Naive B cell (primary cell): ENCODE measurements around the gene HCRTR1. TPM values are rescaled to one million over a fixed set of nuclear protein-coding genes. Genes with fewer than 3 reads are reported as not detected.

Experiments
- ATAC-seq, 2 donors: fragments of 150-1000 bp; cut with Tn5 transposase; 2 replicates each; pipeline ENCODE4 v1.10.0; 2021; ENCODE audit warnings: low read depth in 2 of 2, mild to moderate bottlenecking in 2 of 2, moderate library complexity in 2 of 2
- DNase-seq: peaks from one replicate; pipeline ENCODE4 v3.0.0; 2022
- H3K27ac Mint-ChIP-seq, 6 donors: one replicate each; pipeline ENCODE4 v1.8.0; 2020 to 2022; ENCODE audit warnings: mild to moderate bottlenecking in 6 of 6, mixed read lengths in 6 of 6, moderate library complexity in 5 of 6, inconsistent platforms in 2 of 6
- H3K27me3 Mint-ChIP-seq, 3 donors: one replicate each; pipeline ENCODE4 v1.8.0; 2021 to 2022; ENCODE audit warnings: mixed read lengths in 3 of 3, mild to moderate bottlenecking in 1 of 3
- H3K36me3 Mint-ChIP-seq, 2 donors: one replicate each; pipeline ENCODE4 v1.8.0; 2020 to 2022; ENCODE audit warnings: mixed read lengths in 2 of 2, inconsistent platforms in 1 of 2, mild to moderate bottlenecking in 1 of 2
- H3K4me1 Mint-ChIP-seq, 3 donors: one replicate each; pipeline ENCODE4 v1.8.0; 2020 to 2022; ENCODE audit warnings: mixed read lengths in 3 of 3, inconsistent platforms in 1 of 3, mild to moderate bottlenecking in 1 of 3, moderate library complexity in 1 of 3
- H3K4me3 Mint-ChIP-seq, 8 donors: one replicate each; pipeline ENCODE4 v1.8.0; 2020 to 2022; ENCODE audit warnings: mild to moderate bottlenecking in 8 of 8, mixed read lengths in 8 of 8, moderate library complexity in 8 of 8, inconsistent platforms in 2 of 8
- H3K9me3 Mint-ChIP-seq, 7 donors: one replicate each; pipeline ENCODE4 v1.8.0; 2020 to 2022; ENCODE audit warnings: mixed read lengths in 7 of 7, mild to moderate bottlenecking in 5 of 7, inconsistent platforms in 2 of 7, moderate library complexity in 1 of 7
- polyA plus RNA-seq, 6 donors: library from polyadenylated mRNA; unstranded; fragments of 300-500 nt; fragmentation: Illumina TruSeq; gene quantifications; one replicate each; pipeline ENCODE4 v1.2.3, GENCODE V29; 2021; ENCODE audit warnings: low read depth in 6 of 6

Gene HCRTR1
- polyA plus RNA-seq, 6 donors from 2014 or later: not detected

DNA sequence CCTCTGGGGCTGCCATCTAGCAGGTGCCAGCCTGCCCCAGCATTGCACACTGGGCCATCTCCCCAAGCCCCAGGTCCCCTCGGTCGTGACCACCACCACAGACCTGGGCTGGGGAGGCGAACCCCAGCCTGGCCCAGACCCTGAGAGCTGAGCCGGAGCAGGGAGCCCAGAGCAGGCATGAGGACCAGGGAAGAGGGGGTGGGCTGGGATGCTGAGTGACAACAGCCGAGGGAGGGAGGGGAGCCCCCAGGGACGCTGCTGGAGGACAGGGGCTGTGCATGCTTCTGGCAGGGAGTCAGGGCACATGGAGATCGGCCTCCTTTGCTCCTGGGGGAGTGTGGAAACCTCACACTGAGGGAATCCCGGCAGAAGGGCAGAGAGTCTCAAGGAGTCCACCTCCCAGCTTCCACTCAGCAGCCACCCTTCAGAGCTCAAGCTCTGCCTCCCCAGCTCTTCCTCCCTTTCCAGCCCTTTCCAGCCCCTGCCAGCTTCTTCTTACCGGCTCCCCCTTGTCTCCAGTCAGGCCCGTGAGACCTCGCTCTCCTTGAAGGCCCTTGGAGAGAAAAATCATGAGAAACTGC is 50.9 kb downstream of the HCRTR1 start:
- Mint-ChIP-seq H3K9me3 (no peaks in the 10 kb centered on the region), H3K27ac (no peak overlapping the region), H3K36me3 (peaks cover 0 to 8% of the 10 kb centered on the region in 2 donors), H3K4me3 (no peak overlapping the region), H3K4me1 (peaks cover 13 to 20% (median 16%) of the 10 kb centered on the region in 3 donors), H3K27me3 (peaks cover 27 to 47% (median 40%) of the 10 kb centered on the region in 3 donors)
- ATAC-seq (no peak), DNase-seq (no peak)

- no peak overlapping the region for H3K27ac Mint-ChIP-seq
Measured at GRCh38 chr1:31669433-31669785, 51.9 kb downstream of the HCRTR1 start.

DNA sequence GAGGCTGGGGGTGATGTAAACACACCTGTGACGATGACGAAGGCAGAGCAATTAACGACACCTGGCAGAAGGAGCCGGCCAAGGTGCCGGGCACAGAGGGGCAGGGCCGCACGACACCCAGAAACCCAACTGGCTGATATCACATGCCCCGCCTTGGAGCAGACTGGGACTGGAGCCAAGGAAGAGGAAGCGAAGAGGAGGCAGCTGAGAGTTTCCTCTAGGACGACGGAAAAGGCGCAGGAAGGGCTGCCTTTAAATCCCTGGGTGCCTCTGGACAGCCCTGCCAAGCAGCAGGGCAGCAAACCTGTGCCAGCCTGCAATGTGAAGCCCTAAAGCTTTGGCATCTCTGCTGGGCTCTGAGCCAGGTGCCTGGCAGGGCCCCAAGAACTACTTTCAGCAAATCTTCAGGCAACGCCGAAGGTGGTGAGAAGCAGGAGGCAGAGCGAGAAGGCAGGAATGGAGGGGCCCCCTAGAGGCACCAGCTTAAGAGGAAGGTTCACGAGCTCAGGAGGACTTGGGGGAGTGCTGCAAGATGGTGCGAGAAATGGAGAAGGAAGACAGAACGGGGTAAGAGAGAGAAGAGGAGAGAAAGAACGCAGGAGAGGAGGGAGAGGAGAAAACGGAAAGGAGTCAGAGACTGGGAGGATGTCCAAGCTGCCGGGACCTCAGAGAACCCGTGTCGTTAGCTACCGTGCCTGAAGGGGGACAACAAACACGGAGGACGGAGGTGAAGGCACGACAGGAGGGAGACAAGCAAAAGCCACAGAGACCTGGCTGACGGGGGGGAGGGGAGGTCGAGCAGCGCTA is 52.5 kb downstream of the HCRTR1 start:
- H3K36me3 Mint-ChIP-seq: peaks cover 0 to 8% of the 10 kb centered on the region in 2 donors
- peaks cover 13 to 15% (median 14%) of the 10 kb centered on the region in 3 donors for H3K4me1 Mint-ChIP-seq
- ATAC-seq (peak; percentile 79 to 88), DNase-seq (peak; percentile 14)
- peaks cover 29 to 54% (median 39%) of the 10 kb centered on the region in 3 donors for H3K27me3 Mint-ChIP-seq
- peak overlapping the region; percentile 0 to 88 (median 69) for H3K4me3 Mint-ChIP-seq
- peak overlapping the region in 2 of 6 donors; percentile 18 to 45 for H3K27ac Mint-ChIP-seq
- H3K9me3 Mint-ChIP-seq: no peaks in the 10 kb centered on the region

More at GRCh38 chr1:31669433-31669785, 51.9 kb downstream of the HCRTR1 start:
- no peak for DNase-seq
- peaks cover 13 to 15% (median 14%) of the 10 kb centered on the region in 3 donors for H3K4me1 Mint-ChIP-seq
- H3K9me3 Mint-ChIP-seq: no peaks in the 10 kb centered on the region
- peaks cover 0 to 8% of the 10 kb centered on the region in 2 donors for H3K36me3 Mint-ChIP-seq
- ATAC-seq: no peak
- peaks cover 29 to 49% (median 39%) of the 10 kb centered on the region in 3 donors for H3K27me3 Mint-ChIP-seq
- H3K4me3 Mint-ChIP-seq: peak overlapping the region in 2 of 8 donors; percentile 38 to 62

GRCh38 chr1:31670593-31670964 is 53.1 kb downstream of the HCRTR1 start:
- H3K4me1 Mint-ChIP-seq: peaks cover 13 to 15% (median 14%) of the 10 kb centered on the region in 3 donors
- H3K36me3 Mint-ChIP-seq: peaks cover 0 to 8% of the 10 kb centered on the region in 2 donors
- no peaks in the 10 kb centered on the region for H3K9me3 Mint-ChIP-seq
- no peak overlapping the region for H3K27ac Mint-ChIP-seq
- H3K27me3 Mint-ChIP-seq: peaks cover 33 to 60% (median 39%) of the 10 kb centered on the region in 3 donors
- peak overlapping the region in 5 of 8 donors; percentile 62 to 88 (median 75) for H3K4me3 Mint-ChIP-seq
- DNase-seq (no peak), ATAC-seq (no peak)

- no peak overlapping the region for H3K27ac Mint-ChIP-seq
- H3K27me3 Mint-ChIP-seq: peaks cover 34 to 63% (median 39%) of the 10 kb centered on the region in 3 donors
- ATAC-seq (no peak), DNase-seq (no peak)
- H3K36me3 Mint-ChIP-seq: peaks cover 0 to 8% of the 10 kb centered on the region in 2 donors
- H3K9me3 Mint-ChIP-seq: no peaks in the 10 kb centered on the region
- H3K4me3 Mint-ChIP-seq: peak overlapping the region in 3 of 8 donors; percentile 8 to 69 (median 44)
- H3K4me1 Mint-ChIP-seq: peaks cover 13 to 15% (median 14%) of the 10 kb centered on the region in 3 donors
Measured at GRCh38 chr1:31671147-31671546, 53.7 kb downstream of the HCRTR1 start.

DNA sequence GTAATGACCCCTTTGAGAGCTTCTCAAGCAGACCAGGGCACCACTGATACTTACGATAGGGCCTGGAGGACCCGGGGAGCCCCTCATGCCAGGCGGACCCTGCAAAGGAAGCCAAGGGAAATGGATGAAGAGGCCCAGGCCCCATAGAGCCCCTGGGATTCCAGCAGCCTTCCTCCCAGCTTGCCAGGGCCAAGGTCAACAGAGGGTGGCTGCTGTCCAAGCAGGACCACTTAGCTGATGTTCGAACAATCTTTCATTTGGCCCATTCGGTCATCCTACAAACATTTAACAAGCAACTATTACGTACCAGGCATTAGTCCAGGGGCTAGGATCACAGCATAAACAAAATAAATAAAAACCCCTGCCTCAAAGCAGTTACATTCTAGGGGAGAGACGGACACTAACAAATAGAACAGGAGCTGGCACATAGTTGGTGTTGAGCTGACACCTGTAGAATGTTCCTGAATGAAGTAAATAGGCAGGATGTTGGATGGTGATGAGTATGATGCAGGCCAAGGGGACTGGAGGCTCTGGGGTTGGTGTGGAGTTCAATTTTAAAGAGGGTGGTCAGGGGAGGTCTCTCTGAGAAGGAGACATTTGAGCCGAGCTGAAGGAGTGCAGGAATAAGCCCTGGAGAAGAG is 54.2 kb downstream of the HCRTR1 start:
- Mint-ChIP-seq H3K4me3 (peak overlapping the region in 2 of 8 donors; percentile 13 to 20), H3K36me3 (peaks cover 0 to 8% of the 10 kb centered on the region in 2 donors), H3K4me1 (peaks cover 12 to 14% (median 13%) of the 10 kb centered on the region in 3 donors), H3K9me3 (no peaks in the 10 kb centered on the region), H3K27ac (no peak overlapping the region), H3K27me3 (peaks cover 34 to 63% (median 39%) of the 10 kb centered on the region in 3 donors)
- no peak for ATAC-seq
- DNase-seq: no peak

DNA sequence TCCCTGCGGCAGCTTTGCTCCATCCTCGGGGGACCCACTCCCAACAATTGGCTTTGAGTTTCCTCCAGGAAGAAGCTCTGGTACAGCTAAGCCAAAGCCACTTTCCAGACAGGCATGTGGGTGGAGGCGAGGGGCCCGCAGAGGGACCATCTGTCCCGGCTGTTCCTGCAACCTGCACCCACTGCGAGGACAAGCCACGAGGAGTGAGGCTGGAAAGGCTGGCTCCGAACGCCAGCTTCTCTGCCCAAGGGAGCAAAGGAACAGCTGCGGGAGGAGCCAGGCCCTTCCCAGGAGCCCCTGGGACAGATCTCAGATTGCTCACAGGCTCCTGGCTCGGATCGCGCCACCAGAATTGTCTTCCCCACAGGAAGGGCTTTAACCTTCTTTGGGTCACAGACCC is 55.5 kb downstream of the HCRTR1 start:
- Mint-ChIP-seq H3K4me3 (no peak overlapping the region), H3K27ac (no peak overlapping the region), H3K4me1 (peaks cover 11 to 14% (median 13%) of the 10 kb centered on the region in 3 donors), H3K36me3 (peaks cover 0 to 8% of the 10 kb centered on the region in 2 donors), H3K9me3 (no peaks in the 10 kb centered on the region), H3K27me3 (peaks cover 34 to 72% (median 39%) of the 10 kb centered on the region in 3 donors)
- ATAC-seq (no peak), DNase-seq (no peak)

- H3K9me3 Mint-ChIP-seq: no peaks in the 10 kb centered on the region
- H3K36me3 Mint-ChIP-seq: peaks cover 0 to 8% of the 10 kb centered on the region in 2 donors
- H3K4me3 Mint-ChIP-seq: no peak overlapping the region
- no peak for ATAC-seq
- H3K4me1 Mint-ChIP-seq: peaks cover 11 to 14% (median 13%) of the 10 kb centered on the region in 3 donors
- no peak overlapping the region for H3K27ac Mint-ChIP-seq
- no peak for DNase-seq
- H3K27me3 Mint-ChIP-seq: peaks cover 34 to 70% (median 39%) of the 10 kb centered on the region in 3 donors
Measured at GRCh38 chr1:31673433-31673832, 55.9 kb downstream of the HCRTR1 start.

- Mint-ChIP-seq H3K27me3 (peaks cover 25 to 58% (median 39%) of the 10 kb centered on the region in 3 donors), H3K36me3 (peaks cover 0 to 8% of the 10 kb centered on the region in 2 donors), H3K27ac (peak overlapping the region in 1 of 6 donors; percentile 75), H3K4me3 (peak overlapping the region in 1 of 8 donors; percentile 52), H3K4me1 (peaks cover 7 to 11% (median 9%) of the 10 kb centered on the region in 3 donors), H3K9me3 (no peaks in the 10 kb centered on the region)
- no peak for ATAC-seq
- DNase-seq: no peak
Measured at GRCh38 chr1:31674626-31675025, 57.1 kb downstream of the HCRTR1 start.

DNA sequence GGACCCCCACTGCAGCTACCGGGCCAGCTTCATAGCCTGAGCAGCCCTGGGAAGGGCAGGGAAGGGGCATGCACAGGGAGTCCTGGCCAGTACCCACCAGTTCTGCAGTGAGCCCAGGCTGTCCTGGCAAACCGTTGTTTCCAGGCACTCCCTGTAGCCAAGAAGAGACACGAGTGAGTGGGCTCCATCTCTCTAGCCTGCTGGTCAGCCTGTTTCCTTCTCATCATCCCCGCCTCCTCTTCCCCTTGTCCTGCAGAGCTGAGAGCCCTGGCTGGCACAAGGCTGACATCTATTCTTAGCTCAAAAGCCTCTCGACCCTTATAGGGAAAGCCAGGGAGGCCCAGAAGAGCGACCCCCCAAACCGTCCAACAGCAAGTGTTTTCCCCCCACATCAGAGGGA is 57.7 kb downstream of the HCRTR1 start:
- peaks cover 3 to 5% (median 4%) of the 10 kb centered on the region in 3 donors for H3K4me1 Mint-ChIP-seq
- no peak for ATAC-seq
- H3K27ac Mint-ChIP-seq: no peak overlapping the region
- H3K4me3 Mint-ChIP-seq: no peak overlapping the region
- no peaks in the 10 kb centered on the region for H3K9me3 Mint-ChIP-seq
- DNase-seq: no peak
- H3K36me3 Mint-ChIP-seq: peaks cover 0 to 4% of the 10 kb centered on the region in 2 donors
- peaks cover 21 to 52% (median 39%) of the 10 kb centered on the region in 3 donors for H3K27me3 Mint-ChIP-seq

- peaks cover 17 to 50% (median 39%) of the 10 kb centered on the region in 3 donors for H3K27me3 Mint-ChIP-seq
- H3K27ac Mint-ChIP-seq: peak overlapping the region in 1 of 6 donors; percentile 60
- H3K4me1 Mint-ChIP-seq: no peaks in the 10 kb centered on the region
- no peak overlapping the region for H3K4me3 Mint-ChIP-seq
- no peaks in the 10 kb centered on the region for H3K9me3 Mint-ChIP-seq
- no peak for DNase-seq
- ATAC-seq: no peak
- H3K36me3 Mint-ChIP-seq: no peaks in the 10 kb centered on the region
Measured at GRCh38 chr1:31675756-31676155, 58.3 kb downstream of the HCRTR1 start.
